Measurements from ENCODE around the gene MAML1. TPM values are rescaled to one million over a fixed set of nuclear protein-coding genes. Genes with fewer than 3 reads are reported as not detected.

The MAML1 gene
- total and polyA plus RNA-seq, 10 of the 15 experiments (the other 5 are each of a cell fraction or from before 2014, with no cell fraction given), result 0.42 to 23.9 (median 7.3) TPM

- RAD21 ChIA-PET (ENCODE audit: unreplicated experiment), result interaction anchor here (1.5 kb wide), 1 partner anchor 8 kb away, joined by 4 read pairs; the partner anchor contains the start of gene SQSTM1
- SMC1A ChIA-PET (ENCODE audit: uncharacterized antibody, unreplicated experiment), result no interaction called here
- H3K9me3 ChIP-seq (replicated peaks; ENCODE audit: control insufficient read depth, insufficient read depth, low read length), result no peaks in the 10 kb centered on the region
- BruUV-seq (replicated peaks), result no TSS peak
- H3K9ac ChIP-seq (ENCODE audit: control insufficient read depth, insufficient read depth, low read length), result no peak overlapping the region
- H3K36me3 ChIP-seq (ENCODE audit: control insufficient read depth in 2 of 2, insufficient read depth in 2 of 2, low read length in 1 of 2), result no peaks in the 10 kb centered on the region; a peak in 1 of 4 replicates
- FAIRE-seq (no peak), DNase-seq (ENCODE audit: low read depth, low spot score) (no peak), ATAC-seq (no peak)
- peaks cover under 1% of the 10 kb centered on the region for H3K79me2 ChIP-seq (ENCODE audit: control insufficient read depth, insufficient read depth, low read length)
- H2AFZ ChIP-seq (ENCODE audit: control insufficient read depth, low read depth, low read length), result no peak overlapping the region
- H3K27ac ChIP-seq (ENCODE audit: control insufficient read depth, insufficient read depth), result no peak overlapping the region
- H3K4me2 ChIP-seq (ENCODE audit: control insufficient read depth, insufficient read depth), result no peak overlapping the region
- intact Hi-C loops (cut with micrococcal nuclease; ENCODE audit: unreplicated experiment), result no loop called here
- peaks cover 5% of the 10 kb centered on the region for H3K4me1 ChIP-seq (ENCODE audit: control insufficient read depth, insufficient read depth, low read length)
- POLR2A ChIA-PET, result interaction anchor here (0.7 kb wide), 1 partner anchor 54 kb away, joined by 3 read pairs; no protein-coding TSS in a partner anchor
- H4K20me1 ChIP-seq (ENCODE audit: control insufficient read depth, insufficient read depth), result no peaks in the 10 kb centered on the region
- H3K4me3 ChIP-seq, result no peak overlapping the region
- H3K27me3 ChIP-seq (replicated peaks in 1 of 2; ENCODE audit: control insufficient read depth in 2 of 2, insufficient read depth in 2 of 2, low read length in 1 of 2), result no peaks in the 10 kb centered on the region
- in situ Hi-C loops (cut with MboI), result loop anchor here (10.0 to 25.0 kb wide), 2 partner anchors 1000 to 1687 kb away; partner anchors contain the start of gene MGAT1
- CTCF ChIA-PET, result interaction anchor here (1.7 kb wide), 1 partner anchor 10 kb away, joined by 4 read pairs; no protein-coding TSS in a partner anchor
- 94% methylated on average over 26 of the region's 27 CpGs for WGBS (ENCODE audit: insufficient coverage, insufficient replicate concordance, low lambda C conversion rate, missing lambda C conversion rate)
- TF ChIP-seq CTCF (IDR thresholded peaks at IDR 0.05 in 2 of 3, conservative IDR thresholded peaks at IDR 0.05 in 1 of 3; ENCODE audit: control insufficient read depth in 2 of 3, extremely low read depth in 1 of 3, insufficient read depth in 1 of 3, low read depth in 3 of 3, low read length in 3 of 3) (no peak), POLR2A (IDR thresholded peaks at IDR 0.05; ENCODE audit: low read depth, low read length) (no peak), CUX1 (IDR thresholded peaks at IDR 0.05; ENCODE audit: insufficient replicate concordance, low read depth, low read length) (no peak), HCFC1 (IDR thresholded peaks at IDR 0.05; ENCODE audit: low read length) (no peak), EZH2 (IDR thresholded peaks at IDR 0.05; ENCODE audit: borderline replicate concordance, control insufficient read depth, low read depth, low read length) (no peak), SREBF1 (IDR thresholded peaks at IDR 0.05; ENCODE audit: low read length) (no peak), ELK1 (IDR thresholded peaks at IDR 0.05; ENCODE audit: low read depth, low read length) (no peak), EP300 (IDR thresholded peaks at IDR 0.05; ENCODE audit: borderline replicate concordance in 1 of 2, control insufficient read depth in 1 of 2, low read depth in 2 of 2, low read length in 2 of 2) (no peak), JUNB (IDR thresholded peaks at IDR 0.05) (no peak), IRF4 (IDR thresholded peaks at IDR 0.05; ENCODE audit: low read depth, low read length) (no peak), ZNF274 (IDR thresholded peaks at IDR 0.05; ENCODE audit: insufficient read depth, insufficient read length) (no peak)
Observed at GRCh38 chr5:179812135-179812825, 79.7 kb downstream of the MAML1 start.
